ENCODE results near the gene HEXIM2. TPM values are rescaled to one million over a fixed set of nuclear protein-coding genes. Genes with fewer than 3 reads are reported as not detected.
A peak's percentile ranks its signal among the peaks of the same experiment; 100 is the strongest.

Gene HEXIM2
- total RNA-seq, 2 donors from 2014 or later: 7.1 to 27.0 TPM

- 5% methylated on average over 40 of the region's 40 CpGs for WGBS
- H3K27me3 ChIP-seq (replicated peaks; ENCODE audit: insufficient read depth): no peaks in the 10 kb centered on the region
- DNase-seq (ENCODE audit: low spot score): peak; percentile 96
- intact Hi-C loops (cut with DNase I): loop anchor here (1.0 kb wide), 1 partner anchor 62 kb away; no protein-coding TSS in a partner anchor
- peak within 1 kb of the TSS; percentile 50 to 67 for H3K4me3 ChIP-seq
- H3K4me1 ChIP-seq (replicated peaks): peaks cover 6% of the 10 kb centered on the region
- H3K9me3 ChIP-seq: no peaks in the 10 kb centered on the region
- H3K27ac ChIP-seq: peak within 1 kb of the TSS; percentile 49 to 82
- TF ChIP-seq, protein P1, sequence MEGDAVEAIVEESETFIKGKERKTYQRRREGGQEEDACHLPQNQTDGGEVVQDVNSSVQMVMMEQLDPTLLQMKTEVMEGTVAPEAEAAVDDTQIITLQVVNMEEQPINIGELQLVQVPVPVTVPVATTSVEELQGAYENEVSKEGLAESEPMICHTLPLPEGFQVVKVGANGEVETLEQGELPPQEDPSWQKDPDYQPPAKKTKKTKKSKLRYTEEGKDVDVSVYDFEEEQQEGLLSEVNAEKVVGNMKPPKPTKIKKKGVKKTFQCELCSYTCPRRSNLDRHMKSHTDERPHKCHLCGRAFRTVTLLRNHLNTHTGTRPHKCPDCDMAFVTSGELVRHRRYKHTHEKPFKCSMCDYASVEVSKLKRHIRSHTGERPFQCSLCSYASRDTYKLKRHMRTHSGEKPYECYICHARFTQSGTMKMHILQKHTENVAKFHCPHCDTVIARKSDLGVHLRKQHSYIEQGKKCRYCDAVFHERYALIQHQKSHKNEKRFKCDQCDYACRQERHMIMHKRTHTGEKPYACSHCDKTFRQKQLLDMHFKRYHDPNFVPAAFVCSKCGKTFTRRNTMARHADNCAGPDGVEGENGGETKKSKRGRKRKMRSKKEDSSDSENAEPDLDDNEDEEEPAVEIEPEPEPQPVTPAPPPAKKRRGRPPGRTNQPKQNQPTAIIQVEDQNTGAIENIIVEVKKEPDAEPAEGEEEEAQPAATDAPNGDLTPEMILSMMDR (IDR thresholded peaks at IDR 0.05): peak; percentile 99 to 100 (median 100)
- peak; percentile 76 for TF ChIP-seq POLR2A (IDR thresholded peaks at IDR 0.05)
- peak; percentile 98 for TF ChIP-seq POLR2AphosphoS5 (IDR thresholded peaks at IDR 0.05)
- no peaks in the 10 kb centered on the region for H3K36me3 ChIP-seq
These were observed 26.3 kb upstream of the HEXIM2 start, which contains the start of gene ACBD4 for GRCh38 chr17:45135192-45135977. ACBD4 (plus strand) TSS chr17:45135687; CDS start chr17:45136145, 458 bp downstream.

DNA sequence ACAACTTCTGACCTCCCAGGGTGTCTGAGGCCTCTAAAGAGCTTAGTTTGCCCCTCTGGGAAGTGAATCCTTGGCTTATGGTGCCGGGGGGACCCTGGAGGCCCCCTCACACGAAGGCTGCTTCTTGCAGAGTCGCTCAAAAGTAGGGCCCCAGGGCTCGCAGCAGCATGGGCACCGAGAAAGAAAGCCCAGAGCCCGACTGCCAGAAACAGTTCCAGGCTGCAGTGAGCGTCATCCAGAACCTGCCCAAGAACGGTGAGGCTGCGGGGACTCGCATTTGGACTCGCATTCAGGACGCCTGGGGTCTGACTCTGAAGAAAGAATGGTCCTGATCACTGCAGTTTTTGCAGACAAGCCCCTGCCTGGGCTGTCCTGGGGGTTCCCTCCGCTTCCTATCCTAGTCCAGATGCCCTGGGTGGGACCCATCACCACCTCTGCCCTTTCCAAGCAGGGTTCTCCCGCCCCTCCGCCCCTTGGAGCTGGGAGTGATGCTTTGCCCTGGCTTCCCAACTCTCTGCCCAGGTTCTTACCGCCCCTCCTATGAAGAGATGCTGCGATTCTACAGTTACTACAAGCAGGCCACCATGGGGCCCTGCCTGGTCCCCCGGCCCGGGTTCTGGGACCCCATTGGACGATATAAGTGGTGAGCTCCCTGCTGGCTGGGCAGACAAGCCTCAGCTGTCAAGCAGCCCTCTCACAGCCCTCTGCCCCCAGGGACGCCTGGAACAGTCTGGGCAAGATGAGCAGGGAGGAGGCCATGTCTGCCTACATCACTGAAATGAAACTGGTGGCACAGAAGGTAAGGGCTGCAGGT is 25.5 kb upstream of the HEXIM2 start:
- Histone ChIP-seq H3K27me3 (replicated peaks; ENCODE audit: insufficient read depth) (no peaks in the 10 kb centered on the region), H3K9me3 (no peaks in the 10 kb centered on the region), H3K27ac (peak overlapping the region; percentile 49 to 82), H3K4me3 (peak overlapping the region; percentile 50 to 67), H3K4me1 (replicated peaks) (peaks cover 6% of the 10 kb centered on the region), H3K36me3 (no peaks in the 10 kb centered on the region)
- WGBS: 46% methylated on average over 21 of the region's 21 CpGs
- no peak for DNase-seq (ENCODE audit: low spot score)
- intact Hi-C loops (cut with DNase I): loop anchor here (1.0 kb wide), 1 partner anchor 61 kb away; no protein-coding TSS in a partner anchor
- TF ChIP-seq, protein P1 (IDR thresholded peaks at IDR 0.05): no peak
- TF ChIP-seq POLR2AphosphoS5 (IDR thresholded peaks at IDR 0.05) (no peak), POLR2A (IDR thresholded peaks at IDR 0.05) (no peak)

DNA sequence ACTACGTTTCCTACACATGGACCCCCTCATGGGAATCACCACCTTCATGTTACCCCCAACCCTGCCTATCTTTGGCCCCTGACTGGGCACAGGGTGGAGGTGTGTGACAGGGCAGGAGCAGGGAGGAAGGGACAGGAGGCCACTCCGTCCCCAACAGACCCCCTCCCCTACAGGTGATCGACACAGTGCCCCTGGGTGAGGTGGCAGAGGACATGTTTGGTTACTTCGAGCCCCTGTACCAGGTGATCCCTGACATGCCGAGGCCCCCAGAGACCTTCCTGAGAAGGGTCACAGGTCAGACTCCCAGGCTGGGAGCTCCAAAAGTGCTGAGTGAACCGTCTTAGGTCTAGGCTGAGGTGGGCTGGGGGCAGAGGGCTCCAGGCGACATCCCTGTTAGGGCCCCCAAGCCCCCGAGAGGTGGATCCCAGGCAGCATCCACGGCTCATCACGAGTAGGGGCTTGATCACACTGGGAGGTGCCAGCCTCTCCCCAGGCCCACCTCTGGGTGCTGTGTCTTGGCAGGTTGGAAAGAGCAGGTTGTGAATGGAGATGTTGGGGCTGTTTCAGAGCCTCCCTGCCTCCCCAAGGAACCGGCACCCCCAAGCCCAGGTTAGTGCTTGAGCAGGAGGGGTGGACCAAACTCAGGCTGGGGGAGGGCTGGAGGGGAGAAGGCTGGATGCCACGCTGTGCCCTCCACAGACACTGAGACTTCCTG is 24.7 kb upstream of the HEXIM2 start:
- Histone ChIP-seq H3K4me3 (no peak overlapping the region), H3K4me1 (replicated peaks) (peaks cover 6% of the 10 kb centered on the region), H3K27me3 (replicated peaks; ENCODE audit: insufficient read depth) (no peaks in the 10 kb centered on the region), H3K36me3 (no peaks in the 10 kb centered on the region), H3K9me3 (no peaks in the 10 kb centered on the region), H3K27ac (no peak overlapping the region)
- no peak for TF ChIP-seq POLR2AphosphoS5 (IDR thresholded peaks at IDR 0.05)
- no peak for TF ChIP-seq POLR2A (IDR thresholded peaks at IDR 0.05)
- TF ChIP-seq, protein P1 (IDR thresholded peaks at IDR 0.05): no peak
- WGBS: 83% methylated on average over 12 of the region's 12 CpGs
- intact Hi-C loops (cut with DNase I): no loop called here
- DNase-seq (ENCODE audit: low spot score): no peak

DNA sequence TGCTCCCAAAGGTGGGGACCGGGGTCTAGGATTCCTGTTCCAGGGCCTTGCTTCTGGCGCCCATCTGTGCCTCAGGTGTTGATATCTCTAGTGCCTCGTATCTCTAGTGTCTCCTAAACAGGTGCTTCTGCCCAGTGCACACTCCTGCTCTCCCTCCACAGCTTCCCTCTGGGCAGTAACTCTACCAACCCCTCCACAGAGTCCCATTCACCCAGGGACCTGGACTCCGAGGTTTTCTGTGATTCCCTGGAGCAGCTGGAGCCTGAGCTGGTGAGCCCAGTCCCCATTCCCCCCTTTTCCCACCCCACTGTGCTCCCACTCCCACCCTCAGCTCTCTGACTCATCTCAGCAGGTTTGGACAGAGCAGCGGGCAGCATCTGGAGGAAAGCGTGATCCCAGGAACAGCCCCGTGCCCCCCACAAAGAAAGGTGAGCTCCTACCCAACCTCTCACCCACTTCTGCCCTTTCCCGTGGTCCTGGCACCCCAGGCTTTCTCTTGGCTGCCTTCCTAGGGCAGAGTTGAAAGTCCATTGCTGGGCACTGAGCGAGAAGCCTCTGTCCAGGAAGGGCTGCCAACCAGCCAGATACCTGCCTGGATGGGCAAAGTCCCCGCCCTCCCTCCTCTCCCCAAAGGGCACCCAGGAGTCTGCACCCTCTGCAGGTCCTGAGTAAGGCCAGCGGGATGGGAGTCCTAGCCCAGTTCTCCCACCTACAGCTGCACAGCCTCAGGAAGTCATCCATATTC is 23.9 kb upstream of the HEXIM2 start:
- no peaks in the 10 kb centered on the region for H3K9me3 ChIP-seq
- intact Hi-C loops (cut with DNase I): no loop called here
- H3K36me3 ChIP-seq: no peaks in the 10 kb centered on the region
- no peaks in the 10 kb centered on the region for H3K27me3 ChIP-seq (replicated peaks; ENCODE audit: insufficient read depth)
- H3K4me3 ChIP-seq: no peak overlapping the region
- no peak overlapping the region for H3K27ac ChIP-seq
- WGBS: 81% methylated on average over 11 of the region's 11 CpGs
- TF ChIP-seq POLR2AphosphoS5 (IDR thresholded peaks at IDR 0.05): no peak
- TF ChIP-seq POLR2A (IDR thresholded peaks at IDR 0.05): no peak
- TF ChIP-seq, protein P1 (IDR thresholded peaks at IDR 0.05): no peak
- DNase-seq (ENCODE audit: low spot score): no peak
- H3K4me1 ChIP-seq (replicated peaks): peaks cover 6% of the 10 kb centered on the region
